ENCODE results near the gene S100A12.
A peak's percentile ranks its signal among the peaks of the same experiment; 100 is the strongest.

The S100A12 gene

GRCh38 chr1:153355445-153356071, 19.9 kb downstream of the S100A12 start:
- DNase-seq (ENCODE audit: low read depth): no peak
- no peak overlapping the region for H3K4me3 ChIP-seq (ENCODE audit: low read length)
- TF ChIP-seq CTCF (conservative IDR thresholded peaks at IDR 0.05; ENCODE audit: low read depth, low read length): peak; percentile 53

- DNase-seq (ENCODE audit: low read depth): no peak
- TF ChIP-seq CTCF (conservative IDR thresholded peaks at IDR 0.05; ENCODE audit: low read depth, low read length): no peak
- no peak overlapping the region for H3K4me3 ChIP-seq (ENCODE audit: low read length)
These were observed 20.8 kb downstream of the S100A12 start for GRCh38 chr1:153354515-153355193.

GRCh38 chr1:153353226-153353947, 22.0 kb downstream of the S100A12 start:
- TF ChIP-seq CTCF (conservative IDR thresholded peaks at IDR 0.05; ENCODE audit: low read depth, low read length): peak; percentile 68
- DNase-seq (ENCODE audit: low read depth): no peak
- no peak overlapping the region for H3K4me3 ChIP-seq (ENCODE audit: low read length)

GRCh38 chr1:153352523-153352922, 22.9 kb downstream of the S100A12 start:
- peak; percentile 12 for DNase-seq (ENCODE audit: low read depth)
- H3K4me3 ChIP-seq (ENCODE audit: low read length): no peak overlapping the region
- TF ChIP-seq CTCF (conservative IDR thresholded peaks at IDR 0.05; ENCODE audit: low read depth, low read length): peak; percentile 92

- no peak overlapping the region for H3K4me3 ChIP-seq (ENCODE audit: low read length)
- TF ChIP-seq CTCF (conservative IDR thresholded peaks at IDR 0.05; ENCODE audit: low read depth, low read length): no peak
These were observed 25.0 kb downstream of the S100A12 start for GRCh38 chr1:153350321-153350957.

GRCh38 chr1:153349363-153350320, 25.8 kb downstream of the S100A12 start:
- no peak for DNase-seq (ENCODE audit: low read depth)
- TF ChIP-seq CTCF (conservative IDR thresholded peaks at IDR 0.05; ENCODE audit: low read depth, low read length): no peak
- H3K4me3 ChIP-seq (ENCODE audit: low read length): no peak overlapping the region

More at GRCh38 chr1:153350321-153350957, 25.0 kb downstream of the S100A12 start:
- no peak for DNase-seq (ENCODE audit: low read depth)
